B cell (primary cell): ENCODE results near the gene KIF15. TPM values are rescaled to one million over a fixed set of nuclear protein-coding genes. Genes with fewer than 3 reads are reported as not detected.

Source experiments
- ATAC-seq: fragments of 200-7000 bp; cut with Tn5 transposase; one replicate; pipeline ENCODE4 v1.10.0; 2021; ENCODE audit warnings: low read depth, mild to moderate bottlenecking, moderate number of reproducible peaks, moderate library complexity
- CTCF ChIA-PET: fragments of 350-600 bp; sonication (Branson Sonifier 250); formaldehyde crosslinking; loops from one replicate; lab custom pipeline; 2021; ENCODE audit warnings: antibody characterized with exemption, inconsistent platforms; lab: Charles Lee
- POLR2A ChIA-PET: fragments of 350-600 bp; sonication (Branson Sonifier 250); formaldehyde crosslinking; loops from one replicate; lab custom pipeline; 2021; ENCODE audit warnings: antibody characterized with exemption; lab: Charles Lee
- DNase-seq: peaks from one replicate; pipeline ENCODE4 v3.0.0; 2013
- H2AFZ ChIP-seq: 2 replicates; pipeline ENCODE4 v1.6.1; 2012; ENCODE audit warnings: mild to moderate bottlenecking, low read depth, low read length; ENCODE audit not compliant: insufficient read depth, poor library complexity, severe bottlenecking
- H3K27ac ChIP-seq, 2 donors: 1 replicate in 1 of 2; 2 replicates in 1 of 2; pipeline ENCODE4 v1.5.1; 2012 to 2013; ENCODE audit warnings: low read length in 2 of 2, mild to moderate bottlenecking in 2 of 2, moderate library complexity in 1 of 2
- H3K27me3 ChIP-seq, 4 experiments: fragments of 200-600 bp in 1 of 4; sonication (generic) in 1 of 4; replicated peaks in 1 of 4; 1 replicate in 2 of 4; 2 replicates in 2 of 4; pipeline versions ENCODE4 v1.6.1 to v1.7.0; 2013 to 2016; ENCODE audit warnings: low read length in 3 of 4, mild to moderate bottlenecking in 2 of 4, mixed read lengths in 1 of 4, moderate library complexity in 1 of 4; ENCODE audit not compliant: insufficient read depth in 4 of 4, control insufficient read depth in 3 of 4; ENCODE audit errors: control extremely low read depth in 1 of 4
- H3K36me3 ChIP-seq, 2 experiments: replicated peaks in 1 of 2; 1 replicate in 1 of 2; 2 replicates in 1 of 2; pipeline versions ENCODE4 v1.6.1 to v1.7.1; 2013; ENCODE audit warnings: low read length in 1 of 2; ENCODE audit not compliant: insufficient read depth in 2 of 2, control insufficient read depth in 1 of 2; ENCODE audit errors: control extremely low read depth in 1 of 2, extremely low read depth in 1 of 2
- H3K4me1 ChIP-seq, 2 donors: fragments of 200-600 bp in 1 of 2; sonication (generic) in 1 of 2; 1 replicate in 1 of 2; 2 replicates in 1 of 2; pipeline versions ENCODE4 v1.5.1 to v1.6.1; 2013 to 2017; ENCODE audit warnings: low read length in 2 of 2; ENCODE audit not compliant: control insufficient read depth in 2 of 2, insufficient read depth in 2 of 2
- H3K4me2 ChIP-seq: replicated peaks from 2 replicates; pipeline ENCODE3; 2012; ENCODE audit warnings: mild to moderate bottlenecking, low read depth, low read length; ENCODE audit not compliant: poor library complexity, severe bottlenecking
- H3K4me3 ChIP-seq, 5 experiments: fragments of 200-600 bp in 1 of 5; sonication (generic) in 1 of 5; 1 replicate in 3 of 5; 2 replicates in 2 of 5; pipeline versions ENCODE4 v1.5.1 to v1.7.0; 2011 to 2016; ENCODE audit warnings: low read length in 4 of 5, mild to moderate bottlenecking in 4 of 5, low read depth in 2 of 5, control low read depth in 1 of 5, moderate library complexity in 1 of 5; ENCODE audit not compliant: insufficient read depth in 1 of 5; ENCODE audit errors: control extremely low read depth in 1 of 5, extremely low read depth in 1 of 5
- H3K79me2 ChIP-seq: fragments of 200-600 bp; sonication (generic); one replicate; pipeline ENCODE4 v1.6.0; 2016; ENCODE audit warnings: low read length; ENCODE audit not compliant: control insufficient read depth, insufficient read depth
- H3K9ac ChIP-seq: fragments of 200-600 bp; sonication (generic); 2 replicates; pipeline ENCODE4 v1.6.1; 2017; ENCODE audit warnings: mild to moderate bottlenecking, low read length, moderate library complexity
- H3K9me3 ChIP-seq, 3 donors: one replicate each; pipeline versions ENCODE4 v1.6.1 to v1.7.1; 2013; ENCODE audit warnings: low read length in 2 of 3; ENCODE audit not compliant: control insufficient read depth in 2 of 3, insufficient read depth in 1 of 3; ENCODE audit errors: control extremely low read depth in 1 of 3
- H4K20me1 ChIP-seq: 2 replicates; pipeline ENCODE4 v1.6.0; 2012; ENCODE audit warnings: mild to moderate bottlenecking, low read length; ENCODE audit not compliant: insufficient read depth, control insufficient read depth, poor library complexity, severe bottlenecking
- H3K27ac Mint-ChIP-seq: one replicate; pipeline ENCODE4 v1.8.0; 2021; ENCODE audit warnings: mixed read lengths
- H3K27me3 Mint-ChIP-seq: one replicate; pipeline ENCODE4 v1.8.0; 2021; ENCODE audit warnings: mixed read lengths
- H3K4me1 Mint-ChIP-seq: one replicate; pipeline ENCODE4 v1.8.0; 2021; ENCODE audit warnings: mixed read lengths
- H3K4me3 Mint-ChIP-seq: one replicate; pipeline ENCODE4 v1.8.0; 2021; ENCODE audit warnings: mixed read lengths
- H3K9me3 Mint-ChIP-seq: one replicate; pipeline ENCODE4 v1.8.0; 2022; ENCODE audit warnings: mixed read lengths; ENCODE audit not compliant: insufficient read depth
- CTCF ChIP-seq: fragments of 200-600 bp; IDR thresholded peaks from one replicate; pipeline ENCODE4 v1.8.0; 2022; ENCODE audit warnings: antibody characterized with exemption, mild to moderate bottlenecking
- EZH2 ChIP-seq: IDR thresholded peaks from 2 replicates; pipeline ENCODE4 v1.6.1; 2012; ENCODE audit warnings: borderline replicate concordance, low read depth, mild to moderate bottlenecking, moderate library complexity, low read length; ENCODE audit not compliant: insufficient read depth, poor library complexity, severe bottlenecking
- WGBS: methylation state at CpG from one replicate; pipeline ENCODE4 v1.1.5; 2013; ENCODE audit warnings: missing lambda C conversion rate; ENCODE audit not compliant: insufficient coverage; 5-methylcytosine and 5-hydroxymethylcytosine counted together
- intact Hi-C: fragments of 100-400 bp; cut with micrococcal nuclease; formaldehyde crosslinking; loops from one replicate; pipeline ENCODE4 v1.10.0; 2022
- polyA minus RNA-seq: library from RNA; depleted of rRNA, polyadenylated mRNA; stranded (reverse); fragments of >200 nt; gene quantifications from 2 replicates; pipeline ENCODE4 v1.2.3, GENCODE V29; 2012
- polyA plus RNA-seq: library from polyadenylated mRNA; depleted of rRNA; stranded (reverse); fragments of >200 nt; gene quantifications from 2 replicates; pipeline ENCODE4 v1.2.3, GENCODE V29; 2012
- total RNA-seq, 2 donors: library from RNA; stranded (reverse); fragments of 120-200 nt in 1 of 2; gene quantifications; 1 replicate in 1 of 2; 2 replicates in 1 of 2; pipeline versions ENCODE4 v1.2.3 to v1.2.4, GENCODE V29; 2013 to 2022

KIF15 gene, protein sequence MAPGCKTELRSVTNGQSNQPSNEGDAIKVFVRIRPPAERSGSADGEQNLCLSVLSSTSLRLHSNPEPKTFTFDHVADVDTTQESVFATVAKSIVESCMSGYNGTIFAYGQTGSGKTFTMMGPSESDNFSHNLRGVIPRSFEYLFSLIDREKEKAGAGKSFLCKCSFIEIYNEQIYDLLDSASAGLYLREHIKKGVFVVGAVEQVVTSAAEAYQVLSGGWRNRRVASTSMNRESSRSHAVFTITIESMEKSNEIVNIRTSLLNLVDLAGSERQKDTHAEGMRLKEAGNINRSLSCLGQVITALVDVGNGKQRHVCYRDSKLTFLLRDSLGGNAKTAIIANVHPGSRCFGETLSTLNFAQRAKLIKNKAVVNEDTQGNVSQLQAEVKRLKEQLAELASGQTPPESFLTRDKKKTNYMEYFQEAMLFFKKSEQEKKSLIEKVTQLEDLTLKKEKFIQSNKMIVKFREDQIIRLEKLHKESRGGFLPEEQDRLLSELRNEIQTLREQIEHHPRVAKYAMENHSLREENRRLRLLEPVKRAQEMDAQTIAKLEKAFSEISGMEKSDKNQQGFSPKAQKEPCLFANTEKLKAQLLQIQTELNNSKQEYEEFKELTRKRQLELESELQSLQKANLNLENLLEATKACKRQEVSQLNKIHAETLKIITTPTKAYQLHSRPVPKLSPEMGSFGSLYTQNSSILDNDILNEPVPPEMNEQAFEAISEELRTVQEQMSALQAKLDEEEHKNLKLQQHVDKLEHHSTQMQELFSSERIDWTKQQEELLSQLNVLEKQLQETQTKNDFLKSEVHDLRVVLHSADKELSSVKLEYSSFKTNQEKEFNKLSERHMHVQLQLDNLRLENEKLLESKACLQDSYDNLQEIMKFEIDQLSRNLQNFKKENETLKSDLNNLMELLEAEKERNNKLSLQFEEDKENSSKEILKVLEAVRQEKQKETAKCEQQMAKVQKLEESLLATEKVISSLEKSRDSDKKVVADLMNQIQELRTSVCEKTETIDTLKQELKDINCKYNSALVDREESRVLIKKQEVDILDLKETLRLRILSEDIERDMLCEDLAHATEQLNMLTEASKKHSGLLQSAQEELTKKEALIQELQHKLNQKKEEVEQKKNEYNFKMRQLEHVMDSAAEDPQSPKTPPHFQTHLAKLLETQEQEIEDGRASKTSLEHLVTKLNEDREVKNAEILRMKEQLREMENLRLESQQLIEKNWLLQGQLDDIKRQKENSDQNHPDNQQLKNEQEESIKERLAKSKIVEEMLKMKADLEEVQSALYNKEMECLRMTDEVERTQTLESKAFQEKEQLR (N-terminal part only)
- 1.4 and 2.2 TPM in 2 replicates for total RNA-seq
- 2.1 TPM for total RNA-seq (2013)
- polyA plus RNA-seq = 0.28 and 0.36 TPM in 2 replicates
- 0.34 and 0.36 TPM in 2 replicates for polyA minus RNA-seq

- peaks cover 52% of the 10 kb centered on the region for H3K79me2 ChIP-seq
- peaks cover 0 to 13% (median 3%) of the 10 kb centered on the region in 3 donors for H3K9me3 ChIP-seq
- peak within 1 kb of the TSS; percentile 98 for H3K4me2 ChIP-seq
- peak within 1 kb of the TSS; percentile 70 to 90 (median 88) for H3K4me3 ChIP-seq
- CTCF ChIA-PET = interaction anchor here (0.8 to 1.3 kb wide), 3 partner anchors 31 to 215 kb away, joined by 3 to 4 read pairs (median 3); partner anchors contain the start of genes EXOSC7, ZDHHC3 and ZNF501
- Mint-ChIP-seq H3K9me3 (peaks cover 2% of the 10 kb centered on the region), H3K4me1 (peaks cover 24% of the 10 kb centered on the region), H3K27ac (peak within 1 kb of the TSS; percentile 96), H3K27me3 (no peaks in the 10 kb centered on the region), H3K4me3 (peak within 1 kb of the TSS; percentile 93)
- no peaks in the 10 kb centered on the region for H3K27me3 ChIP-seq
- peaks cover 6 to 15% of the 10 kb centered on the region in 2 donors for H3K4me1 ChIP-seq
- POLR2A ChIA-PET = interaction anchor here (0.7 to 1.5 kb wide), 8 partner anchors 31 to 424 kb away, joined by 3 to 6 read pairs (median 3); partner anchors contain the start of genes EXOSC7, ZDHHC3, ZKSCAN7 and ZNF197
- H3K9ac ChIP-seq = peak within 1 kb of the TSS; percentile 96
- TF ChIP-seq CTCF = no peak
- no peak for TF ChIP-seq EZH2
- WGBS = under 1% methylated on average over 64 of the region's 64 CpGs
- peak within 1 kb of the TSS; percentile 95 for H2AFZ ChIP-seq
- H3K27ac ChIP-seq = peak within 1 kb of the TSS; percentile 65 to 91
- intact Hi-C loops = loop anchor here (1.0 to 5.0 kb wide), 9 partner anchors 32 to 1989 kb away; partner anchors contain the start of genes ANO10, CCDC13, EXOSC7 and TCAIM
- DNase-seq = peak; percentile 98
- peaks cover 2 to 4% of the 10 kb centered on the region in 2 experiments for H3K36me3 ChIP-seq
- no peaks in the 10 kb centered on the region for H4K20me1 ChIP-seq
- ATAC-seq = peak; percentile 98
Measured at GRCh38 chr3:44761424-44762169, at the start of gene KIF15, which contains the start of gene KIAA1143. TSS of gene KIF15 (plus strand) at chr3:44761794. CDS start at chr3:44761866, 72 bp downstream. TSS of gene KIAA1143 (minus strand) at chr3:44761619. CDS start at chr3:44761602, 17 bp downstream.
